Embryonic facial prominence (tissue), 1 donor: ENCODE measurements around the gene AGPAT1.
"Not testable (repeated sequence)": the region's sequence is repeated elsewhere in the genome, so short reads cannot be mapped to it uniquely, and the experiment has no call there.

ENCODE experiments used
- DNase-seq: peaks from one replicate; pipeline ENCODE4 v3.0.0-alpha.2; 2016; ENCODE audit errors: extremely low spot score

AGPAT1 gene

DNA sequence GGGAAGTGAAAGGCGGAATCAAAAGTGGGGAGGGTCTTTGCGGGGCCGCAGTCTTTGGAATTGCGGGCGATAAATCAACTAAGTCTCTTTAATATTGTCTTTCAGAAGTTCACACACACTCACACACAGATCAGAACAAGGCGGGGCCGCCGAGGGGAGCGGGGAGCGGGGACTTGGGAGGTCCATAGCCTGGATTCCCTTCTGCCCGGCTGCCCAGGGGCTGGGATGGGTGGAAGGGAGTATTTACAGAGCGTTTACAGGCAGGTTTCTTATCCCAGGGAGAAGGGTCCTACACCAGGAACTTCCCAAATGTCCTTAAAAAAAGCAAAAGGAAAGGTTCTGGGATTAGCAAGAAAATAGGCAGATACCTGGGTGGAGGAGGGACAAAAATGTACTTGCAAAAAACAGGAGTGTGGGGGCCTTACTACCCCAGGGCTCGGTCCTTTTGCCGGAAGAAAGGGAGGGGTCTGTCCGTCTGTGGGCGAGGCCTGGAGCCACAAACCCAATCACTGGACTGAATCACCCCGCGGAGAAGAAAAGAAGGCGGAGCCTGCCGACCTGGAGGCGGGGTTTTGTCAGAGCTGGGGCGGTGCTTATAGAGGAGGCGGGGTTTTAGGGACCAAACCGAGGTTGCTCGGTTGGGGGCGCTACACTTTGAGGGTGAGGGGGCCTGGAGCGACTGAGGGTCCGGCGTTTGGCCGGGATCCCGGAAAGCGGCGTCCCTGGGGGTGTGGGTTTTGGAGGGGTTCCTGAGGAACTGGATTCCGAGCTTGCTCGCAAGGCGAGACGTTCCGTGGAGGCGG is 27.4 kb downstream of the AGPAT1 start:
- no peak for DNase-seq

DNA sequence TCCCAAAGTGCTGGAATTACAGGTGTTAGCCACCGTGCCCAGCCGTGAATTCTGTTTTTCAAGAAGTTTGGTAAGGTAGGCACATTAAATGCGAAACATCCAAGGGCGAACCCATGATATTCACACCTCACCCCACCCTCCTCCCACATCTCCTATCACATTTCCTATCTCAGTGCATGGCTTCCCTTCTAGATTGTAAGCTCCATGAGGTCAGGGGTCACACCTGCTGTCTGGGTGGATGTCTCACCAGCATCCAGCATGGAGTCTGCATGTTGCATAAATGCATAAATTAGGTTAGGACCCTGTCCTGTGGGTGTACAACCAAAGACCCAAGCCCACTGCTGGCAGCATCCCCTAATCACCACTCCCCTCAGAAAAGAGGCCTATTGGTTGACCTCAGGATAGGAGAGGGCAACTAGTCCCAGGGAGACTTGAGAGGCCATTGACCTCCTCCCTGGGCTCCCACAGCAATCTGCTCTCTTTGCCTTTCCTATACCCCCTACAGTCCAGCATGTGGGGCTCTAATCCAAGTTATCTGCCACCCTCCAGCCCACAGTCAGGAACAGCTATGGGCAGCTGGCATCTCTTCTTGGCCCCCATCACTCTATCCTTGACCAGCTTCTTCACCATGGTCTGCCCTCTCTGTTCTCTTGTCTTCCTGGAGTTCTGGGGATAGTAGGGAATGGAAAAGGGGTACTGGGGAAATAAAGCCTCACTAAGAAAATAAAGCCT is 28.3 kb downstream of the AGPAT1 start:
- no peak for DNase-seq

DNA sequence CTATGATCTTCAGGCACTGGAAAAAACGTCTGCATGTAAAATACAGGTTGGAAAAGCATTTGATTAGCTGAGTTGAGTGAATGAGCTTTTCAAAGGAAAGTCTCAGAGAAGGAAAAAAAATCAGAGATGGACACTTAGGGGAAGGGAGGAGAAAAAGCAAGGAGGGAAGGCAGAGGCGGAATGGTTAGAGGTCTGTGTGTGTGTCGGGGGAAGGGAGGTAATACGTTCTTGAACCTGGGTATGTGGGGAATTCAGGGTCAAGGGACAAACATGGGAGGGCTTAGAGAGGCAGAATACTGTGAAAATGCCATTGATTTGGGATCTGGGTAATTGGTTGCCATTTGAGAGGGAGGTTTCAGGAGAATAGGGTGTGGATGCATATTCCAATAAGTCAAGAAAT is 29.2 kb downstream of the AGPAT1 start:
- no peak for DNase-seq

DNA sequence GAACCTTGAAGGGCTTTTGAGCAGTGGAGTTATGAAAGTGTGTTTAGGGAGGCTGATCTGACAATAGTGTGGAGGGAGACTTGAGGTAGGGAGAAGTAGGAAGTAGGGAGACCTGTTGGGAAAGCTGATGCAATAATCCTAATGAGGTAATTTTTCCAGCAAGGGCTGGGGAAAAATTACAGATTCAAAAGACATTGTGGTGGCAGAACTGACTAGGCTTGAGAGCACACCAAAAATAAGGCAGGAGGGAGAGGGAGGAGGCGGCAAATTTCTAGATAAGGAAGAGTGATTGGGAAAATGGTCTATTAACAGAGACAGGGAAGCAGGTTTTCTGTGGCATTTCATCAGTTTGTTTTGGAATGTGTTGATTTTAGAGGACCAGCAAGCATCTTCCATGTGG is 29.6 kb downstream of the AGPAT1 start:
- DNase-seq = no peak

DNA sequence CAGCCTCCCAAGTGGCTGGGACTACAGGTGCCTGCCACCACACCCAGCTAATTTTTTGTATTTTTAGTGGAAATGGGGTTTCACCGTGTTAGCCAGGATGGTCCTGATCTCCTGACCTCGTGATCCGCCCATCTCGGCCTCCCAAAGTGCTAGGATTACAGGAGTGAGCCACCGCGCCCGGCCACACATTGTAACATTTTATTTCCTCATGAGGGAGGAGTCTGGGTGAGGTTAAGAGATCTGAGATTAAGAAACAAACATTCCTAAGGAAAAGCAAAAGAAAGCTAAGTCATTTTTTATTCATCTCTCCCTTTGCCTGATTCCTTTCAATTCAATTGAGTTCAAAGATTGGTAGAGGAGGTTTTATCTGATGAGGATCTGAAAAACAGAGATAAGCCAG is 31.6 kb downstream of the AGPAT1 start:
- not testable (repeated sequence) for DNase-seq

DNA sequence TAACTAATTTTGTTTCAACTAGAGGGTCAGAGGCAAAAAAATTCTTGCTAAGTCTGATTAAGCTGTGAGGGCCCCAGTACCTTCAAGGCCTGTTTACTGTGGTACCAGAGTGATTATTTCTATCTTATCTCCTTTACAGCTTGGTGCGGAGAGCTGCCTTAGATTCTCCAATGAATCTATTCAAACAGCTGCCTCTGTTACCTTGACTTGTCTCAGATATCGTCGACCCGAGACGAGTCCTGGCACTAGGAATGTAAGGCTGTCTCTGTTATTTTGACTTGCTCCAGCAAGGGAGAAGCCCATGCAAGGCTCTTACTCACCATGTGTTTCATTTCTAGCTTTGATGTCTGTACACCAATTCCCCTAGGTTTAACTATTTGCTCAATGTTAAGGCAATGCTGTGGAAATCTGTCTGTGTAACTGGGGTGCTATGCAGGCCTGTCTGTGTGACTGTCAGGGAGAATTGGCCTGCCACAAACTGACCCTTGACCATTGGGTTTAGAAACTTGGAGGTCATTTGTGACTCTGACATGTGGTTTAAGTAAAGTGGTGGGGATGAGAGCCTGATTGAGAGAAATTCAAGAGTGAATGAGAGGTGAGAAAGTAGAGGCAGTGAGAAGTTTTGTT is 35.4 kb downstream of the AGPAT1 start:
- DNase-seq = no peak

DNA sequence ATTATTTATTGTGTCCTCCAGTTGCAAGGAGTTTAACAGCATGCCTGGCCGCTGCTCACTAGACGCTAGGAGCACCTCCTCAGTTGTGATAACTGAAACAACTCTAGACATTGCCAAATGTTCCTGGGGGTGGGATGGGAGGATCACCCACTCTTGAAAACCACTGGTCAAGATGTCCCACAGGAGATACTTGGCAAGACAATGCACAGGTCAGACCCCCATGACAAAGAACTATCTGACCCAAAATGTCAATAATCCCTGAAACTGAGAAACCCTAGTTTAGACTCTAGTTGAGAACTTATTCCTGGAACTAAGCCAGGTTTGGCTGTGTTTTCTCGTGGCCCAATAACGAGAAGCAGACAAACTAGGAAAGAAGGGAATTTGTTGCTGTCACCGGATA is 36.3 kb downstream of the AGPAT1 start:
- no peak for DNase-seq

DNA sequence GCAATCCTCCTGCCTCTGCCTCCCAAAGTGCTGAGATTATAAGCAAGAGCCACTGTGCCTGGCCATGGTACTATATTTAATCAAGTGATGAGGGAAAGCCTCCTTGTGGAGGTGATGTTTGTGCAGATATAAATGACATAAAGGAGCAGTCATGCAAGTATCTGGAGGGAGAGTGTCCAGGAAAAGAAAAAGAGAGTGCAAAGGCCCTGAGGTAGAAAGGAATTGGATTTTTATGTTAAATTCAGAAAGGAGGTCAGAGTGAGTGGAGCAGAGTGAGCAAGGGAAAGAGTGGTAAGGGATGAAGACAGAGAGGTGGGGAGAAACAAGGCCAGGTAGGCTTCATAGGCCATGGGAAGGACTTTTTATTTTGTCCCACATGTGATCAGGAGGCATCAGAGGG is 38.4 kb downstream of the AGPAT1 start:
- no peak for DNase-seq

DNA sequence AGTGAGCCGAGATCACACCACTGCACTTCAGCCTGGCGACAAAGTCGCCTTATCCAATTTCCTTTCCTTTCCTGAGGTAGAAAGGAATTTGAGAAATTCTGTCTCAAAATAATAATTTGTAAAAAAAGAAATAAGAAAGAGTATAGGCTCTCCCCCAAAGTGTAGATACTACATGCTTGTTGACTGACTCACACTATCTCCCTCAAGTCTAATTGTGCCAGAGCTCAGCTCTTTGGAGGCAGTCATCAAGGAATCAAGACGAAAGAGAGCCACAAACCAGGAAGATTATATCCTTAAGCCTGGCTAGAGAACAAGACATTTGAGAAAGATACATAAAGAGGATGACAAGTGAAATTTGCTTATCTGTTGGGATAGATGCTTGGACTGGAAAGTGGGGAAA is 42.1 kb downstream of the AGPAT1 start:
- DNase-seq = no peak

DNA sequence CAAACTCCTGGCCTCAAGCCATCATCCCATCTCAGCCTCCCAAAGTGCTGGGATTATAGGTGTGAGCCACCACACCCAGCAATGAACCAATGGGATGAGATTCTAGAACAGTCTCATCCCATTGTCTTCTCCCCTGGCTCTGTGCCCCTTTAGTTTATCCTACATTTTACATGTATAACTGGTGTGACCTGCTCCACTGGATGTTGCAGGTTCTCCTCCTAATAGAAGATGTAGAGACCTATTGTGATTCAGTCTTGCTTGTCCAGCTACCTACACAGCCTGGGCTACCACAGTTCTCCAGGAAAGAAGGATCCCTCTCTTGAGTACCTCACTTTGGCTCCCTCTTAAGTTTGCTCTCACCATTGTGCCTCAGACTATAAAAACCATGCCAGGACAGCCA is 43.8 kb downstream of the AGPAT1 start:
- DNase-seq = no peak

DNA sequence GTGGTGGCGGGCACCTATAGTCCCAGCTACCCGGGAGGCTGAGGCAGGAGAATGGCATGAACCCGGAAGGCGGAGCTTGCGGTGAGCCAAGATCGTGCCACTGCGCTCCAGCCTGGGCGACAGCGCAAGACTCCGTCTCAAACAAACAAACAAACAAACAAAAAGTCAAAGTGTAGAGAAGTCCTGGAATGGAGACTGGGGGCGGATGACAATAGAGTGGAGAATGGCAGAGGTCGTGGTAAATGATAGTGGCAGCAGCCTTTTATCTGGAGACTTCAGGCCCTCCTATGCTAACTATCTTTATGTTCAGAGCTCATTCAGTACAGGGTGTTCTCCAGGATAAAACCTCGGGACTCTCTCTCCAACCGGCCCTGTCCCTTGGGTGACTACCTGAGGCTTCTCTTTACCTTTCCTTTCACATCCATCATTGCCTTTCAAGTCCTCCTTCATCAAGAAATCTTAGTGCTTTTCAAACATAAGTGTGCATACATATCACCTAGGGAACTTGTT is 44.4 kb downstream of the AGPAT1 start:
- DNase-seq = no peak

DNA sequence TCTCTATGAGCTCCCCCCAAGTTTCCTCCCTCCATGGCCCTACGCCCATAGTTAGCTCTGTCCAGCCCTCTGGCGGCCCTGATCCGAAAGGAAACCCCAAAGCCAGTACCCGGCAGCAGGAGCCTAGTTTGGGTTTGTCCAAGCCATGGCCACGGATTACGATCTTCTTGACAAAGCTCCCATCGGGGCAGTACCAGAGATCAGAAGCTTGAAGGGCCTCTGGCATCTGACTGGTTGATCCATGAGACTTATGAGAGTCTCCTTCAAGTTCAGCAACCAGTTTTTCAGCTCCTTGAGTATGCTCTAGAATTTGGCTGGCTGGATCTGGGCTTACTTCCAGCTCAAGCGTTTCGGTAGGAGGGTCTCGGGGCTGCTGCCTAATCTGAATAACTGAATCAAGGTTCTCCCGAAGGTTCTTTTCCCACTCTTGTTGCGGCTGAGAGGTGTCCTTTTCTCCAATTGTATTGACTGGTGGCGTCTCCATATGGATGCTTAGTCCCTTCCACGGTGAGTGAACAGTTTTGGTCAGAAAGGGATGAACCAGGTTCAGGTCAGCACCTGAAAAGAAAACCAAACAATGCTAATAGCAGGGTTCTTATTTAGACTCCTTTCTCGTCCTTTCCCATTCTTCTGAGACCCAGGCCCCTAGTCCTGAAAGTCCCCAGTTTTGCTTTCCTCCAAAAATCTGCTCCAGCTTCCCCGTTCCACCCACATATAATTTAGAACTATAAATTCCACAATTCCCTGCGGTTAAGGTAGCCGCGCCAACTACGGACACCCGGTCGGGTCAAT is 46.4 kb downstream of the AGPAT1 start:
- no peak for DNase-seq

DNA sequence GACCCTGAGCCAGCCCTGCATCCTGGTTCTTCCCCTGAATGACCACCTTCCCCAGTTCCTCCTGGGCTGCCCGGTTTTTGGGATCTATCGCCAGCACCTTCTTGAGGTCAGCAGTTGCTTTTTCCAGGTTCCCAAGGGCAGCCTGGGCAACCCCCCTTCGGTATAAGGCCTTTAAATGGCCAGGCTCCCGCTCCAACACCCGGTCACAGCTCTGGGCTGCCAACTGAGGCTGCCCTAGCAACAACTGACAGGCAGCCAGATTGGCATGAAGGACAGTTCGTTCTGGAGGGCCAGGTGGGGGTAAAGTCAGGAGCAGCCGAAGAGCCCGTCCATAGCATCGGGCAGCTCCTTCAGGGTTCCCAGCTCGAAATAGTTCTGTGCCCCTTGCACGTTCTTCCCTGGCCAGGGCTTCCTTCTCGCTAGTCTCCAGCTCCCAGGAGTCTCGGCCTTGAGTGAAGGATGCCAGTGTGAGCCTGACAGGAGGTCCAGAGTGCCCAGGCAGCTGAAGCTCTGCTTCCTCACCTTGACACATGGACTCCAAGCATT is 47.1 kb downstream of the AGPAT1 start:
- DNase-seq = no peak

DNA sequence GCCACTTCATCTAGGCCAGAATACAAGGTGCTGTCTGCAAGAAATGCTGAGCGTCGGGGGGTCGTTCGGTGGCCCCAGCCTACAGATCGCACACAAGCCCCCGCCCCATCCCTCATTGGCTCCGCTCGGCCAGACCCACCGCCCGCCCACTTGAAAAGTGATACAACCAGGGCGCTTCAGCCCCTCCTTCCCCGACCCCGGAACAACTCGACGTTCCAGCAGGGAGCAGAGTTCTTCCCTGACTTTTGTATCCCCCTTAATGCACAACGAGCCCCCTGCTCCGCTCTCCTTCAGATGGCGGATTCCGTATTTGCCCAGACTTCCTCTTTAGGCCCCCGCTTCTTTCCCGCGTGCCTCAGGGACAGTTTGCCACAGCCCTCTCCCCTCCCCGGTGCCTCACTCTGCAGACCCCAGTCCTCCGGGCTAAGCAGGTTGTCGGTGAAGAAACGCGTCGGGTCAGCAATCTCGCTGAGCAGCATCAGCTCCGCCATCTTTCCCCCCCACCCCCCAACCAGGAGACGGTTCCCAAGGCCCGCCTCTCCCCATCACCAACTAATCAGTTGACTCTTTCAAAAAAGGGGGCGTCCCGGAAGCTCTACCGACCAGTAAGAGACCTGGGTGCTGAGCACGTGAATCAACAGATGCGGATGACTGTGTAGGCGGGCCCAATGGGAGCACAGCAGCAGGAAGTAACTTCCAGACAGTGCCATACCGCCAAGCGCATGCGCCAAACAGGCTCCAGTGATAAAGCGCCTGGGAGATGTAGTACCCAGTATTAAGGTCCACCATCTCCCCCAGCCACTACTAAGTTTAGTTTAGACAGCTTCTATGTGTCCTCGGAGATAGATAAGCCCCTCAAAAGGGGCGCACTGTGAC is 47.9 kb downstream of the AGPAT1 start, which contains the start of gene ATF6B:
ATF6B (minus strand) TSS at position 530 of the 876 bp plus-strand sequence; CDS start at position 491, 39 bp downstream.
- DNase-seq = peak; percentile 100

DNA sequence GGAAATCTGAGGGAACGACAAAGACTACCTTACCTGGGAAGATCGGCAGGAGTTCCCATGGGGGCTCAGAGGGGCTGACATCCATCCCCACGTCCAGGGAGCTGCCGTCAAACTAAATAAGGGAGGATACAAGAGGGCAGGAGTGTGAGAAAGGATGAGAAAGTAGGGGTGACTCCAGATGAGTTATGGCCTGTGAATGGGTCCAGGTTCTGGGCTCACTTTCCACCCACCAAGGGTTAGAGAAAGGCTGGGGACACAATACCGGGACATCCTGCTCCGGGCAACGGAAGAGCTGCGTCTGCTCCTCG is 48.5 kb downstream of the AGPAT1 start:
- DNase-seq = no peak

DNA sequence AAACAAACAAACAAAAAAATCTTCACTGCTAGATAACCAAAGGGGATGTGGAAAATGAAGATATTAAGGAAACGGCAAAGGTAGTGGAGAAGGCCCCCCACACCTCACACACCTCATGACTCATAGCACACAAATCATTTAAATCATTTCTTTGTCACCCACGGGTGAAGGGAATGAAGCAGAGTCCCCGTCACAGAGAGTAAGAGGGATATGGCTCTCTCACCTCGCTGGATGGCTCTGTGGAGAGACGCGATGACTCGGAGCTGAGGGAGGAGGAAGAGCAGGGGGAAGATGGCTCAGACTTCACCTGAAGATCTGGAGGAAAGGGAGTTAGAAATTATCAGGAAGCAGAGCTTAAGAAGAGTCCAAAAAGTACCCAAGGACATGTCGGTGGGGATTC is 49.0 kb downstream of the AGPAT1 start:
- no peak for DNase-seq

DNA sequence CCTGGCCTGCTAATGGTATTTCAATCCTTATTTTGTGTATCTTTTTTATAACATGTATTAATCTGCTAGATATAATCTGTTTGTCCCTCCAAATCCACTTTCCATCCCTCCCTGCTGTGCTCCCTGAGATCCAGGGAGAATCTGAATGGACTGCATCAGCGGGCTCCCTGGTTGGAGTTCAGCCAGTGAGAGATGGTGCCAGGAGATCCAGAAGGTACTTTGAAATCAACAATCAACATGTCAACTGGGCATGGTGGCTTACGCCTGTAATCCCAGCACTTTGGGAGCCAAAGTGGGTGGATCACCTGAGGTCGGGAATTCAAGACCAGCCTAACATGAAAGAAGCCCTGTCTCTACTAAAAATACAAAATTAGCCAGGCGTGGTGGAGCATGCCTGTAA is 52.2 kb downstream of the AGPAT1 start:
- no peak for DNase-seq

DNA sequence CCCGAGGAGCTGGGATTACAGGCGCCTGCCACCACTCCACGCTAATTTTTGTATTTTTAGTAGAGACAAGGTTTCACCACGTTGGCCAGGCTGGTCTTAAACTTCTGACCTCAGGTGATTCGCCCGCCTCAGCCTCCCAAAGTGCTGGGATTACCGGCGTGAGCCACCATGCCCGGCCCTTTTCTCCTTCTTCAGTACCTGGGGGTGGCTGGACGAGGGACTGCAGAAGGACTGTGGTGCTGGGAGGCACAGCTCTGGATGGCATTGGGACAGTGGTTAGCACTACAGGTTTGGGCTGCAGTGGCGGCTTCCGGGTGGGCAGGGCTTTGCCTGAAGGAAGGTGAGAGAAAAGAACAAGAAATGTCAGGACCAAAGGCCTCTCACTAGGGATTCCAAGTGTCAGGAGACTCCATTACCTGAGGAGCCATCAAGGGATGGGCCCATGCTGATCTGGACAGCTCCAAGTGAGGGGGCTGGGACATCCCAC is 55.3 kb downstream of the AGPAT1 start:
- DNase-seq = no peak

DNA sequence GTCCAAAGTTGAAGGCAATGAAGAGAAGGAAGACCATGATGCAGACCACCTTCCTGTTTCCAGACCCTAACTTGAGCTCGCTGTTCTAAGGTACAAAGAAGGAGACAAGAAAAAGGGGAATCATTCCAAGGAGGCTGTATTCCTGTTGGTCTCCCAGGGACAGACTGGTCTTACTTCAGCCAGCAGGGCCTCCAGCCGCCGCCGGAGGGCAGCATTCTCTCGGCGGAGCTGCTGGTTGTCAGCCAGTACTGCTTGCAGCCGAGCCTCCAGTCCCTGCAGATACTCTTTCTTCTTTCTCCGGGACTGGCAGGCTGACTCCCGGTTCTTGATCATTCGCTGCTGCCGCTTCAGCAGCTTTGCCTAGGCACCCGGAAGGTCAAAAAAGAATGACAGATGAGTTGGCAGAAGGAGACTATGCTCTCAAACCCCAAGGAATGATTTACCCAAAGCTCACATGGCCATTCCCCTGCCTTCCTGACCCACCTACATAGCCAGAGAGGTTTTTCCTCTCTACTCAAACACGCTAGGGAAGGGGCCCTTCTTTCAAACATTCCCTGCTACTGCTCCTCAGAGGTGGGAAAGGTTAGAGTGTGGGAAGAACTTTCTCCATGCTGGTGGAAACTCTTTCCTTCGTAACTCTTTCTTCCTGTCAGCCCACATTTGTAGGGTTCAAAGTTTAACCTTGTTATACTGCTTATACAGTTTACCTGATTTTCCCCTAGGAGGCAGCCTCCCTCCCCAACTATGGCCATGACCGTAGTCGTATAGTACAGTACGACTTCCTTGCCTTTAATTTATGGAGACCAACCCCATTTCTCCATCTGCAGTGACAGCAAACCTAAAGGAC is 56.9 kb downstream of the AGPAT1 start:
- peak; percentile 83 for DNase-seq
